Endothelial cell of umbilical vein (primary cell): Measurements from ENCODE around the gene CD247. TPM values are rescaled to one million over a fixed set of nuclear protein-coding genes. Genes with fewer than 3 reads are reported as not detected.

Experiments used
- BruUV-seq: library from RNA; stranded (reverse); fragments of 400-500 nt; replicated peaks from 2 replicates; lab custom pipeline; 2021; lab: Mats Ljungman, UMichigan
- CTCF ChIA-PET: fragments of 300-600, 350-600 bp; sonication (Branson Sonifier 250); formaldehyde crosslinking; loops from one replicate; lab custom pipeline; 2021; ENCODE audit warnings: antibody characterized with exemption, inconsistent platforms; lab: Charles Lee
- POLR2A ChIA-PET: fragments of 300-600, 350-600 bp; sonication (Branson Sonifier 250); formaldehyde crosslinking; loops from one replicate; lab custom pipeline; 2021; ENCODE audit warnings: antibody characterized with exemption, inconsistent platforms; lab: Charles Lee
- DNase-seq: peaks from one replicate; pipeline ENCODE4 v3.0.0-alpha.2; 2011; ENCODE audit warnings: low read depth, low spot score
- FAIRE-seq: peaks from 2 replicates; lab custom pipeline; 2011; peaks lifted over from hg19 to GRCh38; lab: Jason Lieb, UNC
- H2AFZ ChIP-seq: 2 replicates; pipeline ENCODE4 v1.6.0; 2012; ENCODE audit warnings: low read depth, low read length, control low read depth, inconsistent platforms
- H3K27ac ChIP-seq: 2 replicates; pipeline ENCODE4 v1.5.1; 2011; ENCODE audit warnings: low read depth, mild to moderate bottlenecking, control low read depth, low read length, moderate library complexity; ENCODE audit not compliant: insufficient read depth
- H3K27me3 ChIP-seq, 2 experiments: 2 replicates each; pipeline versions ENCODE4 v1.6.0 to v1.6.1; 2011; ENCODE audit warnings: low read length in 2 of 2, mixed read lengths in 1 of 2; ENCODE audit not compliant: control insufficient read depth in 2 of 2, insufficient read depth in 2 of 2
- H3K36me3 ChIP-seq, 2 experiments: 2 replicates in 1 of 2; 3 replicates in 1 of 2; pipeline ENCODE4 v1.5.1; 2011; ENCODE audit warnings: low read length in 2 of 2, mild to moderate bottlenecking in 1 of 2, moderate library complexity in 1 of 2; ENCODE audit not compliant: control insufficient read depth in 2 of 2, insufficient read depth in 2 of 2; ENCODE audit errors: extremely low read depth in 1 of 2
- H3K4me1 ChIP-seq: 3 replicates; pipeline ENCODE4 v1.5.1; 2011; ENCODE audit warnings: mild to moderate bottlenecking, low read length; ENCODE audit not compliant: control insufficient read depth, insufficient read depth; ENCODE audit errors: extremely low read depth
- H3K4me2 ChIP-seq: 2 replicates; pipeline ENCODE4 v1.6.1; 2011; ENCODE audit warnings: low read length, control low read depth, mixed read lengths; ENCODE audit not compliant: insufficient read depth
- H3K4me3 ChIP-seq, 3 experiments: fragments of 200-600 bp in 1 of 3; sonication (generic), shearing (Covaris generic) in 1 of 3; replicated peaks in 1 of 3; 2 replicates each; pipeline ENCODE4 v1.5.1; 2011 to 2016; ENCODE audit warnings: control low read depth in 3 of 3, low read length in 3 of 3, mild to moderate bottlenecking in 2 of 3, inconsistent platforms in 1 of 3, low read depth in 1 of 3, moderate library complexity in 1 of 3; ENCODE audit not compliant: insufficient read depth in 1 of 3
- H3K79me2 ChIP-seq: 2 replicates; pipeline ENCODE4 v1.6.0; 2012; ENCODE audit warnings: low read length, inconsistent platforms; ENCODE audit not compliant: control insufficient read depth, insufficient read depth
- H3K9ac ChIP-seq: replicated peaks from 2 replicates; pipeline ENCODE3; 2011; ENCODE audit warnings: low read length, control low read depth; ENCODE audit not compliant: insufficient read depth; ENCODE audit errors: extremely low read depth
- H3K9me1 ChIP-seq: replicated peaks from 3 replicates; pipeline ENCODE4 v1.6.0; 2011; ENCODE audit warnings: mild to moderate bottlenecking, low read length; ENCODE audit not compliant: control insufficient read depth, insufficient read depth; ENCODE audit errors: extremely low read depth
- H3K9me3 ChIP-seq: replicated peaks from 2 replicates; pipeline ENCODE4 v1.5.1; 2012; ENCODE audit warnings: low read length, inconsistent platforms; ENCODE audit not compliant: control insufficient read depth, insufficient read depth
- H4K20me1 ChIP-seq: replicated peaks from 2 replicates; pipeline ENCODE3; 2011; ENCODE audit warnings: mild to moderate bottlenecking, low read length; ENCODE audit not compliant: control insufficient read depth, insufficient read depth; ENCODE audit errors: extremely low read depth
- EZH2 ChIP-seq: IDR thresholded peaks from 2 replicates; pipeline ENCODE4 v1.6.1; 2012; ENCODE audit warnings: borderline replicate concordance, low read depth, mild to moderate bottlenecking, moderate library complexity, low read length, inconsistent platforms; ENCODE audit not compliant: severe bottlenecking
- FOS ChIP-seq: IDR thresholded peaks from 2 replicates; pipeline ENCODE4 v1.6.1; 2011; ENCODE audit warnings: mild to moderate bottlenecking, low read length, moderate library complexity, borderline replicate concordance; ENCODE audit not compliant: insufficient read depth
- GATA2 ChIP-seq: IDR thresholded peaks from 2 replicates; pipeline ENCODE4 v1.7.0; 2011; ENCODE audit warnings: low read depth, mild to moderate bottlenecking, moderate library complexity, mixed read lengths, low read length; ENCODE audit not compliant: insufficient read length, insufficient read depth
- JUN ChIP-seq: IDR thresholded peaks from 2 replicates; pipeline ENCODE4 v1.6.1; 2011; ENCODE audit warnings: borderline replicate concordance, low read depth; ENCODE audit not compliant: insufficient read length, insufficient read depth
- MYC ChIP-seq: IDR thresholded peaks from one replicate; pipeline ENCODE4 v1.6.1; 2011; ENCODE audit warnings: mild to moderate bottlenecking, low read depth, low read length
- POLR2A ChIP-seq: IDR thresholded peaks from 2 replicates; pipeline ENCODE4 v1.6.1; 2012; ENCODE audit warnings: low read depth, mild to moderate bottlenecking, control low read depth, low read length
- POLR2AphosphoS5 ChIP-seq: IDR thresholded peaks from 2 replicates; pipeline ENCODE4 v1.6.1; 2012; ENCODE audit warnings: low read depth, mild to moderate bottlenecking, control low read depth, low read length, moderate library complexity; ENCODE audit not compliant: insufficient read depth
- dilution Hi-C: fragments of 300-500 bp; cut with MboI; formaldehyde crosslinking; loops from one replicate; pipeline ENCODE4 v1.15.0; 2019; ENCODE audit warnings: low sequenced_read_pairs; ENCODE audit not compliant: extremely low pct_ligation_motif_present
- intact Hi-C: fragments of 100-400 bp; cut with micrococcal nuclease; formaldehyde crosslinking; loops from one replicate; pipeline ENCODE4 v1.10.0; 2022
- polyA plus RNA-seq, 4 experiments: library from polyadenylated mRNA; depleted of rRNA in 3 of 4; stranded (reverse) in 3 of 4; unstranded in 1 of 4; fragments of >200 nt; gene quantifications; 2 replicates each; pipeline versions ENCODE4 v1.2.1 to v1.2.3, GENCODE V29; 2011 to 2012; ENCODE audit warnings: missing spikeins in 1 of 4
- total RNA-seq: library from RNA; stranded (reverse); gene quantifications from 2 replicates; pipeline ENCODE4 v1.2.3, GENCODE V29; 2021
- TF ChIP-seq, protein P1 (sequence below), 2 donors: IDR thresholded peaks; 1 replicate in 1 of 2; 2 replicates in 1 of 2; pipeline ENCODE4 v1.5.1; 2011; ENCODE audit warnings: low read length in 2 of 2, mild to moderate bottlenecking in 2 of 2, moderate library complexity in 2 of 2, control low read depth in 1 of 2, inconsistent platforms in 1 of 2, low read depth in 1 of 2; ENCODE audit not compliant: insufficient read depth in 1 of 2; ENCODE audit errors: extremely low read depth in 1 of 2
- TF ChIP-seq, protein P2 (sequence below): IDR thresholded peaks from 2 replicates; pipeline ENCODE4 v1.6.1; 2011; ENCODE audit not compliant: insufficient read depth, insufficient read length

Gene CD247
- total and polyA plus RNA-seq, 2 donors (not counting 3 experiments of a cell fraction or from before 2014, with no cell fraction given), result not detected

- Histone ChIP-seq H3K79me2 (no peaks in the 10 kb centered on the region), H3K36me3 (no peaks in the 10 kb centered on the region), H3K4me3 (no peak overlapping the region), H2AFZ (no peak overlapping the region), H3K9me3 (no peaks in the 10 kb centered on the region), H3K27ac (no peak overlapping the region), H3K9me1 (no peaks in the 10 kb centered on the region), H3K9ac (no peak overlapping the region), H4K20me1 (no peaks in the 10 kb centered on the region), H3K4me2 (no peak overlapping the region), H3K27me3 (no peaks in the 10 kb centered on the region), H3K4me1 (no peaks in the 10 kb centered on the region)
- FAIRE-seq (no peak), DNase-seq (no peak)
- dilution Hi-C loops, result no loop called here
- POLR2A ChIA-PET, result no interaction called here
- TF ChIP-seq, protein P1, sequence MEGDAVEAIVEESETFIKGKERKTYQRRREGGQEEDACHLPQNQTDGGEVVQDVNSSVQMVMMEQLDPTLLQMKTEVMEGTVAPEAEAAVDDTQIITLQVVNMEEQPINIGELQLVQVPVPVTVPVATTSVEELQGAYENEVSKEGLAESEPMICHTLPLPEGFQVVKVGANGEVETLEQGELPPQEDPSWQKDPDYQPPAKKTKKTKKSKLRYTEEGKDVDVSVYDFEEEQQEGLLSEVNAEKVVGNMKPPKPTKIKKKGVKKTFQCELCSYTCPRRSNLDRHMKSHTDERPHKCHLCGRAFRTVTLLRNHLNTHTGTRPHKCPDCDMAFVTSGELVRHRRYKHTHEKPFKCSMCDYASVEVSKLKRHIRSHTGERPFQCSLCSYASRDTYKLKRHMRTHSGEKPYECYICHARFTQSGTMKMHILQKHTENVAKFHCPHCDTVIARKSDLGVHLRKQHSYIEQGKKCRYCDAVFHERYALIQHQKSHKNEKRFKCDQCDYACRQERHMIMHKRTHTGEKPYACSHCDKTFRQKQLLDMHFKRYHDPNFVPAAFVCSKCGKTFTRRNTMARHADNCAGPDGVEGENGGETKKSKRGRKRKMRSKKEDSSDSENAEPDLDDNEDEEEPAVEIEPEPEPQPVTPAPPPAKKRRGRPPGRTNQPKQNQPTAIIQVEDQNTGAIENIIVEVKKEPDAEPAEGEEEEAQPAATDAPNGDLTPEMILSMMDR (IDR thresholded peaks at IDR 0.05; ENCODE audit: extremely low read depth in 1 of 2, insufficient read depth in 1 of 2, low read depth in 1 of 2, low read length in 2 of 2), result no peak
- TF ChIP-seq POLR2AphosphoS5 (no peak), EZH2 (no peak), MYC (no peak), GATA2 (no peak), JUN (no peak), FOS (no peak), POLR2A (no peak)
- TF ChIP-seq, protein P2, sequence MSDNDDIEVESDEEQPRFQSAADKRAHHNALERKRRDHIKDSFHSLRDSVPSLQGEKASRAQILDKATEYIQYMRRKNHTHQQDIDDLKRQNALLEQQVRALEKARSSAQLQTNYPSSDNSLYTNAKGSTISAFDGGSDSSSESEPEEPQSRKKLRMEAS, result no peak
- intact Hi-C loops, result no loop called here
- CTCF ChIA-PET, result no interaction called here
- no TSS peak for BruUV-seq
These were observed 129.4 kb downstream of the CD247 start for GRCh38 chr1:167388976-167389375.
